Hepatocyte (in vitro differentiated cells): ENCODE data around the gene ANGPTL7. TPM values are rescaled to one million over a fixed set of nuclear protein-coding genes. Genes with fewer than 3 reads are reported as not detected.

Source experiments
- DNase-seq: peaks from one replicate; pipeline ENCODE4 v3.0.0-alpha.2; 2016; ENCODE audit warnings: low spot score
- H2AFZ ChIP-seq: fragments of 200-600 bp; sonication (generic); 2 replicates; pipeline ENCODE4 v1.6.0; 2016; ENCODE audit warnings: antibody characterized with exemption, mild to moderate bottlenecking
- H3K27ac ChIP-seq: fragments of 200-600 bp; sonication (generic); 2 replicates; pipeline ENCODE4 v1.5.1; 2016; ENCODE audit warnings: mild to moderate bottlenecking
- H3K27me3 ChIP-seq: fragments of 200-600 bp; sonication (generic); 2 replicates; pipeline ENCODE4 v1.6.1; 2016
- H3K36me3 ChIP-seq: fragments of 200-600 bp; sonication (generic); replicated peaks from 2 replicates; pipeline ENCODE4 v1.5.1; 2016; ENCODE audit warnings: low read depth; ENCODE audit not compliant: insufficient read depth
- H3K4me1 ChIP-seq: fragments of 200-600 bp; sonication (generic); 2 replicates; pipeline ENCODE4 v1.5.1; 2016; ENCODE audit warnings: mild to moderate bottlenecking, moderate library complexity; ENCODE audit not compliant: insufficient read depth
- H3K4me2 ChIP-seq: fragments of 200-600 bp; sonication (generic); 2 replicates; pipeline ENCODE4 v1.6.0; 2016
- H3K4me3 ChIP-seq: fragments of 200-600 bp; sonication (generic); 2 replicates; pipeline ENCODE4 v1.5.1; 2016; ENCODE audit warnings: mild to moderate bottlenecking
- H3K79me2 ChIP-seq: fragments of 200-600 bp; sonication (generic); 2 replicates; pipeline ENCODE4 v1.6.0; 2017; ENCODE audit warnings: mild to moderate bottlenecking
- H3K9me2 ChIP-seq: fragments of 200-600 bp; sonication (generic); replicated peaks from 2 replicates; pipeline ENCODE4 v1.6.0; 2017; ENCODE audit warnings: mild to moderate bottlenecking; ENCODE audit not compliant: insufficient read depth
- H3K9me3 ChIP-seq: fragments of 200-600 bp; sonication (generic); 2 replicates; pipeline ENCODE4 v1.5.1; 2016; ENCODE audit warnings: low read depth, mild to moderate bottlenecking
- H4K20me1 ChIP-seq: fragments of 200-600 bp; sonication (generic); 2 replicates; pipeline ENCODE4 v1.6.0; 2016; ENCODE audit warnings: mild to moderate bottlenecking; ENCODE audit not compliant: insufficient read depth, poor library complexity, severe bottlenecking
- EZH2 ChIP-seq: fragments of 200-600 bp; sonication (generic); IDR thresholded peaks from 2 replicates; pipeline ENCODE4 v1.6.1; 2016; ENCODE audit warnings: antibody characterized with exemption, mild to moderate bottlenecking, borderline replicate concordance
- EZH2phosphoT487 ChIP-seq: fragments of 200-600 bp; sonication (generic); IDR thresholded peaks from one replicate; pipeline ENCODE4 v1.6.1; 2018; ENCODE audit warnings: antibody characterized with exemption, mild to moderate bottlenecking, low read depth, moderate library complexity; ENCODE audit not compliant: unreplicated experiment, severe bottlenecking
- WGBS: methylation state at CpG from one replicate; pipeline ENCODE4 v1.1.6; 2016; ENCODE audit warnings: low lambda C conversion rate; ENCODE audit errors: missing lambda C conversion rate; 5-methylcytosine and 5-hydroxymethylcytosine counted together
- polyA plus RNA-seq: library from polyadenylated mRNA; unstranded; fragments of >200 nt; fragmentation: Nextera tagmentation; extraction: Ambion mirVana; gene quantifications from 2 replicates; pipeline ENCODE4 v1.2.1, GENCODE V29; 2016
- total RNA-seq: library from RNA; depleted of rRNA; stranded (reverse); fragments of >200 nt; gene quantifications from 2 replicates; pipeline ENCODE4 v1.2.3, GENCODE V29; 2014
- TF ChIP-seq, protein P1 (sequence below): fragments of 200-600 bp; sonication (generic); IDR thresholded peaks from 2 replicates; pipeline ENCODE4 v1.5.1; 2016; ENCODE audit warnings: antibody characterized with exemption, mild to moderate bottlenecking; ENCODE audit not compliant: poor library complexity

Gene ANGPTL7
- total and polyA plus RNA-seq, 2 experiments from 2014 or later, result 25.6 to 50.5 TPM

DNA sequence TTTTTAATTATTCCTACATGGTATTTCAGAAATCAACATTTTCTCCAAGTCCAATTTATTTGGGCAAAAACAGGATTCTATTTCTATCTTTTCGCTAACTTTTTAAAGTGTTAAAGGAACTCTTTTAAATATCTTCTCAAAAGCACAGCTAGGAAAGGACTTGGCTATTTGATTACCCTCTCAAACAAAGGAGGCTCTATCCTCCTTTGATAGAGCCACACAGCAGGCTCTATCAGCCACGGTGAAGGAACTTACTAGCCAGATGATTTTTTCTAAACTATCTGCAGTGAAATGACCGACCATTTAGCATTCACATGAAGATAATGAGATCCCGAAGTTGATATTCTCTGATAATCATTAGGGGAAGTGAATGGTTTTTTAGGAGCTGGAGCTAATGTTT, 9.1 kb downstream of the ANGPTL7 start:
- TF ChIP-seq EZH2, result no peak
- TF ChIP-seq, protein P1, sequence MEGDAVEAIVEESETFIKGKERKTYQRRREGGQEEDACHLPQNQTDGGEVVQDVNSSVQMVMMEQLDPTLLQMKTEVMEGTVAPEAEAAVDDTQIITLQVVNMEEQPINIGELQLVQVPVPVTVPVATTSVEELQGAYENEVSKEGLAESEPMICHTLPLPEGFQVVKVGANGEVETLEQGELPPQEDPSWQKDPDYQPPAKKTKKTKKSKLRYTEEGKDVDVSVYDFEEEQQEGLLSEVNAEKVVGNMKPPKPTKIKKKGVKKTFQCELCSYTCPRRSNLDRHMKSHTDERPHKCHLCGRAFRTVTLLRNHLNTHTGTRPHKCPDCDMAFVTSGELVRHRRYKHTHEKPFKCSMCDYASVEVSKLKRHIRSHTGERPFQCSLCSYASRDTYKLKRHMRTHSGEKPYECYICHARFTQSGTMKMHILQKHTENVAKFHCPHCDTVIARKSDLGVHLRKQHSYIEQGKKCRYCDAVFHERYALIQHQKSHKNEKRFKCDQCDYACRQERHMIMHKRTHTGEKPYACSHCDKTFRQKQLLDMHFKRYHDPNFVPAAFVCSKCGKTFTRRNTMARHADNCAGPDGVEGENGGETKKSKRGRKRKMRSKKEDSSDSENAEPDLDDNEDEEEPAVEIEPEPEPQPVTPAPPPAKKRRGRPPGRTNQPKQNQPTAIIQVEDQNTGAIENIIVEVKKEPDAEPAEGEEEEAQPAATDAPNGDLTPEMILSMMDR, result no peak
- no peak for TF ChIP-seq EZH2phosphoT487
- WGBS, result 81% methylated on average over 4 of the region's 4 CpGs

DNA sequence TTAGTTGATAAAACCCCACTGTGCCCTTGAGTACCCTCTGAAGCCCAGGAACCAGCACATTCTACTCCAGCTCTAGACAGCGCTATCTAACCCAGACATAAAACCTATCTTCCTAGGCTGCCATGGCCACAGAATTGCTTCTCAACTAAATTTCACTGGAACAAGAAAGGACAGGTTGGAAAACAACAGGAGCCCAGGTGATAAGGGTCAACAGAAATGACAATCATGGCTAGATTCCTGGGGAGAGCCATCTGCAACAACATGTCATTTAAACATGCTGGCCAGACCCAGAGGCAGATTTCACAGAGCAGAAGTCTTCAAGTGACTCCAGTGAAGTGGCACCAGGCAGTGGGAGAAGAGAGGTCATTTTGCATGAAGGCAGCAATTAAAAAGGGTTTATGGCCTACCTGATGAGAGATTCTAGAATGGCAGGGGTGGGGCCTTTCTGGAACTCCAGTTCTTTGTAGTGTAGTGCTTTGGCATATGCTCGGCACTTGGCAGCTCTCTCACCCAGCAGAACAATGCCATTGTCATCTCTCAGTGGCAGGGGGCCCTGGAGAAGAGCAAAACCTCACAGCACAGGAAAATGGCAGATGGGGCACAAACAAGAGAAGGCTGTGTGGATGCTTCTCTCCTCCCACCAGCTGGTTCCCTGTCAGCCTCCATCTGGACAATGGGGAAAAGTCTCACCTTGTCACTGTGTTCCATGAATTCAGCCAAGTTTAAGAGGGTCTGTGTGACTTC, 9.9 kb downstream of the ANGPTL7 start:
- Histone ChIP-seq H3K27me3 (no peaks in the 10 kb centered on the region), H3K4me1 (no peaks in the 10 kb centered on the region), H3K9me2 (no peaks in the 10 kb centered on the region), H3K36me3 (no peaks in the 10 kb centered on the region), H3K27ac (no peak overlapping the region), H3K4me3 (no peak overlapping the region), H4K20me1 (no peaks in the 10 kb centered on the region), H2AFZ (no peak overlapping the region), H3K79me2 (no peaks in the 10 kb centered on the region), H3K4me2 (no peak overlapping the region), H3K9me3 (no peaks in the 10 kb centered on the region)
- TF ChIP-seq, protein P1, result no peak
- TF ChIP-seq EZH2 (no peak), EZH2phosphoT487 (no peak)
- no peak for DNase-seq
- WGBS, result 90% methylated on average over 2 of the region's 2 CpGs

More for the DNA sequence above, 9.1 kb downstream of the ANGPTL7 start:
- Histone ChIP-seq H3K4me3 (no peak overlapping the region), H3K9me3 (no peaks in the 10 kb centered on the region), H3K4me2 (no peak overlapping the region), H3K4me1 (no peaks in the 10 kb centered on the region), H3K79me2 (no peaks in the 10 kb centered on the region), H3K27ac (no peak overlapping the region), H3K9me2 (no peaks in the 10 kb centered on the region), H2AFZ (no peak overlapping the region), H3K36me3 (no peaks in the 10 kb centered on the region), H3K27me3 (no peaks in the 10 kb centered on the region), H4K20me1 (no peaks in the 10 kb centered on the region)
- no peak for DNase-seq

DNA sequence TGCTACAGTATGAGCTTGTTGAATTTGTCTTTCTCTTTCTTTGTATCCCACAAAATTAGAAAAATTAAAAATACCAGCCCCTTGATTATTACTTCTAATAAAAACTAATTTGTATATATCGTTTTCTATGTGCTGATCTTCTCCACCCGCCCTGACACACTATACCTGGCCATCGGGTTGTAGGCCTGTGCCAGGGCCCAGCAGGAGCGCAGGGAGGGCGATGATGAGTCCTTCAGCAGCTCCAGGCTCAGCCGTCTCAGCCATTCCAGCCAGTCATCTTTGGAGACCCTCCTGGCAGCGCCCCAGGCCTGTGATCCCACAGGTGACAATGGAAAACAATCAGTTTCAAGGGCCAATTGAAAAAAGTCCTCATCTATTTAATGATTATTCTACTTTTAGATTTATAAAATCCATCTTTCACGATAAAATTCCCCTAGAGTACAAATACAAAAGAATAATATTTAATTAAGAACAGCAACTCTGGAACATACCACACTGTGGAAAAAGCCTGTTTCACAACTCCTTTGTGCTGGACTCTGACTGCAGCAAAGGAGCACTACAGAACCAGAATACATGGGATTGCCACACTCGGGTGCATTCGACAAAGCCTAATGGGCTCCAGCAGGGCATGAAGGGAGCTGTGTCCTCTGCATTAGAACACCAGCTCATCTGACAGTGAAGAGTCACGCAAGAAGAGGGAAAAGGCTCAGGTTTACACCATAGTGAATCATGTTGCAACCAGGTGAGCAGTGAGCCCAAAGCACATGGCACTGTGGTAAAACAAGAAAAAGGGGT, 15.4 kb downstream of the ANGPTL7 start:
- no peaks in the 10 kb centered on the region for H3K9me3 ChIP-seq
- no peaks in the 10 kb centered on the region for H3K36me3 ChIP-seq
- no peaks in the 10 kb centered on the region for H3K9me2 ChIP-seq
- H3K4me1 ChIP-seq, result no peaks in the 10 kb centered on the region
- H3K27me3 ChIP-seq, result no peaks in the 10 kb centered on the region
- H3K27ac ChIP-seq, result no peak overlapping the region
- 98% methylated on average over 11 of the region's 11 CpGs for WGBS
- H3K4me3 ChIP-seq, result no peak overlapping the region
- H3K79me2 ChIP-seq, result no peaks in the 10 kb centered on the region
- no peak overlapping the region for H3K4me2 ChIP-seq
- no peak for DNase-seq
- TF ChIP-seq EZH2phosphoT487 (no peak), EZH2 (no peak)
- TF ChIP-seq, protein P1, result no peak
- H4K20me1 ChIP-seq, result no peaks in the 10 kb centered on the region
- H2AFZ ChIP-seq, result no peak overlapping the region
